DMS 273 (cell line): ENCODE data around the gene ARHGDIG.
"Not testable (repeated sequence)": the region's sequence is repeated elsewhere in the genome, so short reads cannot be mapped to it uniquely, and the experiment has no call there.

Source experiments
- DNase-seq: peaks from one replicate; lab custom pipeline; 2025; ENCODE audit not compliant: unreplicated experiment; lab: John Stamatoyannopoulos, UW

ARHGDIG gene

GRCh38 chr16:263182-263774, 17.1 kb upstream of the ARHGDIG start:
- no peak for DNase-seq

DNA sequence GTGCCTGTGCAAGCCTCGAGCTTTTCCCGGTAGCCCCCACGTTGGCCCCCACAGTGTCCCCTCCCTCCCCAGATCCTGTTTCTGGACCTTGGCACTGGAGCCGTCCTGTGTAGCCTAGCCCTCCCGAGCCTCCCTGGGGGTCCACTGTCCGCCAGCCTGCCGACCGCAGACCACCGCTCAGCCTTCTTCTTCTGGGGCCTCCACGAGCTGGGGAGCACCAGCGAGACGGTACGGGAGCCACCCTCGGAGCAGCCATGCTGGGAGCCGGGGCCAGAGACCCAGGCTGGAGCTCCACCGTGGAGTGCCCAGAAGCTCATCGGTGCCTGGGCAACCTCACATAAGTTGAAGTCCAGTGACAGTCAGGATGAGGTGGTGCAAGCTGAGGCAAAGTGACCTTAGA, 16.4 kb upstream of the ARHGDIG start:
- no peak for DNase-seq

- no peak for DNase-seq
Observed at GRCh38 chr16:264440-264951, 15.9 kb upstream of the ARHGDIG start.

- no peak for DNase-seq
Observed at GRCh38 chr16:265002-265529, 15.3 kb upstream of the ARHGDIG start.

GRCh38 chr16:265711-266110, 14.7 kb upstream of the ARHGDIG start:
- DNase-seq, result no peak

DNA sequence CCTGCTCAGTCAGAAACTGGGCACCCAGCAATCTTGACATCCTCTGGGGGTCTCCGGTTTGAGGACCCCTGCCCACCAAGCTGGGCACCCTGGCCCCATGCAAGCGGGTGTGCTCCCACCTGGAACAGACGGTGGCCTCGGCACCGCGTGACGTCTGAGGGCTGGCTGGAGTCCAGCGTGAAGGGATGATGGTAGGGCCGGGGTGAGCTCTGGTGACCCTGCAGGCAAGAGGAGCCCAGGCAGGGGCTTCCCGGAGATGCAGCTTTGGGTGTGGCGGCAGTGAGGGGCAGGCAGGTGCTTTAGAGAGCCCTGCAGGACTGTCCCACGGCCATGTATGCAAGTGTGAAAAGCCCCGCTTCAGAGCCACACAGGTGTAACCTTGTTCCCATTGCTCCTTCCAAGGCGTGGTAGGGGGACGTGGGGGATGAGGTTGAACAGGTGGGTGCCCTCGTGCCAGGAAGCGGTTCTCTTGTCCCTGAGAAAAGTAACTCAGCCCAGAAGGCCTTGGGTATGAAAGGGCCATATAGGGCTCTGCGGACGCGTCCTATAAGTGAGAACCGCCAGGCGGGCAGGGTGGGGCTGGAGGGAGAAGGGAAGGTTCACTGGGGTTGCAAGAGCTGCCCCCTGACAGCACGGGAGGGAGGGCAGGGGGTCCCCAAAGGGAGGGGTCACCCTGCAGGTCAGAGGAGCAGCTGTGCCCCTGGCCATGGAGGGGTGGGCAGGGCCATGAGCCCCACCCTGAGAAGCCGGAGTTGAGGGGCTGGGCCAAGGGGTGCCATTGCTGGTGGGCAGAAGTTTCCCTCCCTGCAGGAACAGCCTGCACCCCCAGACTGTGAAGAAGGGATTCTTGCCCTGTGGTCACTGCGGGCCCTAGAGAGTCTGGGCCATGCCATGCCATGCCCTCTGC, 13.9 kb upstream of the ARHGDIG start:
- no peak for DNase-seq

DNA sequence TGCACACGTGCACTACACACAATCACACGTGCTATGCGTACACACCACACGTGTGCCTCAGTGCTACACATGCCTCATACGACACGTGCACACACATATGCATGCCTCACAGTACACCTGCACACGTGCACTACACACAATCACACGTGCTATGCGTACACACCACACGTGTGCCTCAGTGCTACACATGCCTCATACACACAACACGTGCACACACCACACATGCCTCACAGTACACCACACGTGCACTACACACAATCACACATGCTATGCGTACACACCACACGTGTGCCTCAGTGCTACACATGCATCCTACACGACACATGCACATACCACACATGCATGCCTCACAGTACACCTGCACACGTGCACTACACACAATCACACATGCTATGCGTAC, 12.8 kb upstream of the ARHGDIG start:
- DNase-seq, result not testable (repeated sequence)

GRCh38 chr16:268141-269053, 12.0 kb upstream of the ARHGDIG start:
- no peak for DNase-seq

DNA sequence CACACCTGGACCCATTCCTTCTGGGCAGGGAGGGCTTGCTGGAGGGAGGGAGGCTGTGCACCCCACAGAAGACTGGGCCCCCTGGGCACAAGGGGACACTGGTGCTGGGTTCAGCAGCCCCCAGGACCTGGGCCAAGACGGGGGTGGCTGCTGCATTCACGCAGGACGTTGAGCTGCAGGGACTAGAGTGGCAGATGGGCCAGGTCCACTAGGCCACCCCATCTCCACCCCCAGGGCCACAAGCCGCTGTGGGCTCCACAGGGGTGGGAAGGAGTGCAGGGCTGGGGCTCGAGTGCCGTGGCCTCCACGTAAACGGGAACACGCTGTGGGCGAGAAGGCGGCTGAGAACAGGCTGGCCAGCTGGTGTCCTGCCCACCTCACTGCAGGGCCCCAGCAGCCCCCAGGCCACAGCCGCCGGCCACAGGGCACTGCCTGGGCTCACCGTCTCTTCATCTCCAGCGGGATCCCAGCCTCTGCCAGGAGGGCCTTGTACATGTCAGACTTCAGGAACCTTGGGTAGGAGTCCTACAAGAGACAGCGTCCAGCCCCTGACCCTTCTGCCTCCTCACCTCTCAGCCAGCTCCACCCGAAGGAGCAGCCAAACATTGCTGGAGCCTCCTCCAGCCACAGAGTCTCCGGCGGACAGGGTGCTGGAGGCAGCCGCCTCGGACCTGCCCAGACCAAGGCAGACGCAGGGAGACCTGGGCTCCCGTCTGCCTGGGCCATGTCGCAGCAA, 11.2 kb upstream of the ARHGDIG start:
- no peak for DNase-seq

- DNase-seq, result no peak
Observed at GRCh38 chr16:270381-271255, 9.8 kb upstream of the ARHGDIG start.

GRCh38 chr16:272633-273546, 7.5 kb upstream of the ARHGDIG start:
- no peak for DNase-seq

DNA sequence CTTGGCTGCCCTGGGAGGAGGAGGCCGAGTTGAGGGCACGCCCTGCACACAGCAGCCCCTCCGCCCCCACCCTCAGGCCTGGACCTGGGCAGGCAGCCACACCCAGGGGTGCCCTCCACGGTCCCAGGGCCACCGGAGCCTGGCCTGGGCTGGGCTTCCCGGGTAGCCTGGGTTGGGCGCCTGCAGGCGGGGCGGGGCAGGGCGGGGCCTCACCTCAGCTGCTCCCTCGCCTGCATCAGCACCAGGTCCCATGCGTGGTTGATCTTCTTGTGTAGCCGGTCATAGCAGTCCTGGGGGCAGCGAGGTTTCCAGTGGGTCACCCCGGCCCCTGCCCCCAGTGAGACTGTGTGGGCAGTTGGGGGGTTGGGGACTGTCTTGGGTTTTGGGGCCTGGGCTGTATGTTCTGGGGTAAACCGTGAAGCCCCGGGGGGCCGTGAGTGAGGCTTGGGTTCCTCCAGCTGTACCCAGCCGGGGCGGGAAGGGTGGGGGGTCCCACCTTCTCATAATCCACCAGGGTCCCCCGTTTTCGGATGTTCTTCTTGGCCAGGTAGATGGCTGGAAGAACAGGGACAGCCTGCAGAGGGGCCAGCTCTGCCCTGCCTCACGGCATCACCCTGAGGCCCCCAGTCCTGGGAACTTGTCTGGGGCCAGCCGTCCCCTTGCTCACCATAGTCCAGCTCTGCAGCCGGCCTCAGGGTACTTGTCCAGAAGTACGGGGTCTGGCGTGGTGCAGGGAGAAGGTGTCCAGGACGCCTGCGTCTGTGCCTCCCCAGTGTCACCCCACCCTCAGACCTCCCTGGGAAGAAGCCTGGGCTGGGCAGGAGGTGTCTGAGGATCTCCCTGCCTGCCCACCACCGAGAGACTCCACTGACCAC, 6.6 kb upstream of the ARHGDIG start:
- DNase-seq, result no peak

DNA sequence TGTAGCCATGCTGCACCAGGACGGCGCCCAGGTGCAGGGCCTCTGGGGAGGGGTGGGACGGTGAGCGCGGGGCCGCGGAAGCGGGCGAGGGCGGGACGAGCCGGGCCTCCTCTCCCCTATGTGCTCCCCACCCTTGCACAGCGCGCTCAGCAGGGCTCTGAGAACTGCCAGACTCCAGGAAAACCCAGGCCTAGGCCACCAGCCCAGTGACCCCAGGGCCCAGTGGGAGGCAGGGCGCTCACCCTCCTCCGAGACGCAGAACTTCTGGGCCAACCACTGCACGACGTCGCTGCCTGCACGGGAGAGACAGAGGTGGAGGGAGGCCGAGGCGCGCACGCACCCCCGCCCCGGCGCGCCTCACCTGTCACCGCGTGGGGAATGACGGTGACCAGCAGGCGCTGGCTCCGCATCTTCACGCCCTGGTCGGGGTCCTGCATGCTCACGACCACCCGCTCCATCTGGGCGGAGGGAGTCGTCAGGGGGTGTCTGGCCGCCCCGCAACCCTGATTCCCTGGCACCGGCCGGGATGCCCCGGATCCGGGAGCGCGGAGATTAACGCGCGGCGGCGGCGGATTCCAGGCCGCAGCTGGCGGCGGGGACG, 5.2 kb upstream of the ARHGDIG start:
- DNase-seq, result peak; percentile 56

DNA sequence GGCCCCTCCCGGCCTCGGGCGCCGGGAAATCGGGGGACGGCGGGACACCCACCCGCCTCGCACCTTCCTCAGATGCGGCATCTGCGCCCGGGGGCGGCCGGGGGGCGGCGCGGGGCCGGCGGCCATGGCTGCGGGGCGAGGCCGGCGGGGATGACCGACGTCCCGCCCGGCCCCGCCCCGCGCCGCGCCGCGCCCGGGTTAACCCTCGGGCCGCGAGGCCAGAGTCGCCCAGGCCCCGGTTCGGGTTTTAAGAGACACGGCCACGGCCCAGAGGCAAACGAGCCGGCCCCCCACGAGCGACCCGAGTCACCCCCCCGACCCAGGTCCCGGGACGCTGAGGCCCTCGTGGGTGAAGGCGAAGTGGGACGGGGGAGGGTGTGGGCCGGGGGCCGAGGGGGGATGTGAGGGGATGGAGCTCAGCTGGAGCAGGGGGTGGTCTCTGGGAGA, 4.6 kb upstream of the ARHGDIG start, which contains the start of gene RGS11:
RGS11 (minus strand) TSS at position 159 of the 447 bp plus-strand sequence; CDS start at position 126, 33 bp downstream.
- DNase-seq, result no peak

DNA sequence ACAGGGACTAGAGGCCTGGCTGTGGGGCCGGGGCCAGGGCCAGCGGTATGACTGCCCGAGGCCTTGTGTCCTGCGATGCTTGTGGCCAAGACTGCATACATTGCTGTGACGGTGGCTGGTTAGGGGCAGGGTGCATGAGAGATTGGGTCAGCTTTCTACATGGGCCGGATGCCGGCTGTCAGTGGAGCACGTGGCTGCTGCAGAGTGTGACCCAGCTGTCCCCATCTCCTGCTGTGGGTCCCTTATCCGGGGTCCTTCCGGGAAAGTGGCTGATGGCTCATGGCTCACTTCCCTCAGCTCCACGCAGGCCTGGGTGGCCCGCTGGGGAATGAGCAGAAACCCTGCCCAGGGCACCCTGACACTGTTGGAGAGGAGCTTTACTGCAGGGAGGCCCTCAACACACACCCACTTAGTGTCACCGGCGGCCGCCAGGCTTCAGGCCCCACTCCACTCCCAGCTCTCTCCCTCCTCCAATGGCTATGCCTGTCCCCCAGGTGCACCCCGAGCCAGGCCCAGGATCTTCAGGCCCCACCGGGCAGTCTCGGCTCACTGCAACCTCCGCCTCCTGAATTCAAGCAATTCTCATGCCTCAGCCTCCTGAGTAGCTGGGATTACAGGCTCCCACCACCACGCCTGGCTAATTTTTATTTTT, 3.8 kb upstream of the ARHGDIG start:
- DNase-seq, result no peak

DNA sequence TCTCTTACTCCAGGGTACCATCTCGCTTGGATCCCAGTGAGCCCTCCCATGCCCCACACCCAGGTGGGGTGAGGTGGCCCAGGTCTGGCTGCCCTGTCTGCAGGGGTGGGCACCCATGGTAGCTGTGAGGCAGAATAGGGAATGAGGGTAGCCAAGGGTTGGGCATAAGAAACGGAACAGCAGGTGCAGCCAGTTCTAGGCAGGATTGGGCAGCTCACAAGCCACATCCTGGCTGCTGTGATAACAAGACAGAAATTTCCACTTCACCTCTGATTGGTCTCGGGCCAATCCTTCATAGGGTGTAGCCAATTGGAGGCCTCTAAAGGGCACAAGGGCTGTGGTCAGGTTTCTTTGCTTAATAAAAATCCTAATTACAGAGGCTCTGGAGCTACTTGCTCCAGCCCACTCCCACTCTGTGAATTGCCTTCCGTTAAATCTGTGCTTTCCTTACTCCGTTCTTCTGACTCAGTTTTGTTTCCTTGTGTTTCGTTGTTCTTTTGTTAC, 1.5 kb upstream of the ARHGDIG start:
- DNase-seq, result peak; percentile 93
